GM23338 (cell line): Measurements from ENCODE around the gene NSD2. TPM values are rescaled to one million over a fixed set of nuclear protein-coding genes. Genes with fewer than 3 reads are reported as not detected.

ENCODE experiments used
- ATAC-seq: fragments of 200-7000 bp; cut with Tn5 transposase; 3 replicates; pipeline ENCODE4 v1.9.1; 2020
- DNase-seq: peaks from one replicate; pipeline ENCODE4 v3.0.0-alpha.2; 2015; ENCODE audit warnings: low spot score
- H2AFZ ChIP-seq: fragments of 200-600 bp; sonication (generic); 2 replicates; pipeline ENCODE4 v1.8.0; 2016; ENCODE audit warnings: antibody characterized with exemption, mild to moderate bottlenecking, moderate library complexity
- H3F3A ChIP-seq: fragments of 200-600 bp; sonication (generic); replicated peaks from 2 replicates; pipeline ENCODE4 v1.8.0; 2017; ENCODE audit warnings: antibody characterized with exemption, mixed run types, low read depth
- H3K27ac ChIP-seq: fragments of 200-600 bp; sonication (generic); 2 replicates; pipeline ENCODE4 v1.6.1; 2016; ENCODE audit warnings: low read depth
- H3K27me3 ChIP-seq: fragments of 200-600 bp; sonication (generic); 2 replicates; pipeline ENCODE4 v1.8.0; 2016; ENCODE audit warnings: mild to moderate bottlenecking, mixed run types, moderate library complexity; ENCODE audit not compliant: insufficient read depth
- H3K36me3 ChIP-seq: fragments of 200-600 bp; sonication (generic); 2 replicates; pipeline ENCODE4 v1.8.0; 2016; ENCODE audit warnings: mild to moderate bottlenecking; ENCODE audit not compliant: insufficient read depth
- H3K4me1 ChIP-seq: fragments of 200-600 bp; sonication (generic); 2 replicates; pipeline ENCODE4 v1.8.0; 2016; ENCODE audit warnings: mild to moderate bottlenecking, moderate library complexity; ENCODE audit not compliant: insufficient read depth
- H3K4me2 ChIP-seq: fragments of 200-600 bp; sonication (generic); 2 replicates; pipeline ENCODE4 v1.7.1; 2017; ENCODE audit warnings: mixed run types
- H3K4me3 ChIP-seq: fragments of 200-600 bp; sonication (generic); 2 replicates; pipeline ENCODE4 v1.6.1; 2016; ENCODE audit warnings: mixed run types
- H3K79me2 ChIP-seq: fragments of 200-600 bp; sonication (generic); replicated peaks from 2 replicates; pipeline ENCODE4 v1.8.0; 2017; ENCODE audit warnings: mild to moderate bottlenecking; ENCODE audit not compliant: insufficient read depth
- H3K9me2 ChIP-seq: fragments of 200-600 bp; sonication (generic); 2 replicates; pipeline ENCODE4 v1.8.0; 2017; ENCODE audit not compliant: insufficient read depth
- H4K20me1 ChIP-seq: fragments of 200-600 bp; sonication (generic); replicated peaks from 2 replicates; pipeline ENCODE4 v1.8.0; 2017; ENCODE audit warnings: mild to moderate bottlenecking; ENCODE audit not compliant: insufficient read depth
- H3K27ac Mint-ChIP-seq: 2 replicates; pipeline ENCODE4 v1.8.0; 2020; ENCODE audit warnings: inconsistent platforms, mild to moderate bottlenecking, moderate library complexity, mixed read lengths
- H3K27me3 Mint-ChIP-seq: 3 replicates; pipeline ENCODE4 v1.8.0; 2022; ENCODE audit warnings: low read depth, mild to moderate bottlenecking, moderate library complexity, mixed read lengths, inconsistent platforms; ENCODE audit not compliant: insufficient read depth, poor library complexity
- H3K36me3 Mint-ChIP-seq: 3 replicates; pipeline ENCODE4 v1.8.0; 2021; ENCODE audit warnings: low read depth, mild to moderate bottlenecking, inconsistent platforms, moderate library complexity, mixed read lengths
- H3K4me1 Mint-ChIP-seq: 3 replicates; pipeline ENCODE4 v1.8.0; 2020; ENCODE audit warnings: mild to moderate bottlenecking, inconsistent platforms, mixed read lengths
- H3K4me3 Mint-ChIP-seq: 3 replicates; pipeline ENCODE4 v1.8.0; 2021; ENCODE audit warnings: moderate library complexity, mild to moderate bottlenecking, inconsistent platforms, mixed read lengths
- H3K9me3 Mint-ChIP-seq: 3 replicates; pipeline ENCODE4 v1.8.0; 2020; ENCODE audit warnings: moderate library complexity, mild to moderate bottlenecking, inconsistent platforms, mixed read lengths
- EZH2 ChIP-seq: fragments of 200-600 bp; sonication (generic); IDR thresholded peaks from one replicate; pipeline ENCODE4 v1.8.0; 2017; ENCODE audit warnings: antibody characterized with exemption, mild to moderate bottlenecking, low read depth; ENCODE audit not compliant: unreplicated experiment
- EZH2phosphoT487 ChIP-seq: fragments of 200-600 bp; sonication (generic); IDR thresholded peaks from one replicate; pipeline ENCODE4 v1.8.1; 2018; ENCODE audit warnings: antibody characterized with exemption; ENCODE audit not compliant: unreplicated experiment
- JUNB ChIP-seq: IDR thresholded peaks from one replicate; pipeline ENCODE4 v1.6.1; 2016; ENCODE audit warnings: antibody characterized with exemption; ENCODE audit not compliant: unreplicated experiment
- NANOG ChIP-seq: IDR thresholded peaks from 2 replicates; pipeline ENCODE4 v1.6.1; 2016; ENCODE audit warnings: antibody characterized with exemption, borderline replicate concordance
- ZNF331 ChIP-seq: fragments of 250-450 bp; sonication (Bioruptor Pico); IDR thresholded peaks from 2 replicates; pipeline ENCODE4 v1.5.0; 2020; ENCODE audit warnings: low read depth, mild to moderate bottlenecking, moderate library complexity
- ZNF462 ChIP-seq: fragments of 250-450 bp; sonication (Bioruptor Pico); IDR thresholded peaks from 2 replicates; pipeline ENCODE4 v1.5.0; 2020; ENCODE audit warnings: mild to moderate bottlenecking, moderate library complexity
- polyA plus RNA-seq: library from polyadenylated mRNA; unstranded; fragments of >200 nt; fragmentation: Nextera tagmentation; extraction: Ambion mirVana; gene quantifications from 2 replicates; pipeline ENCODE4 v1.2.1, GENCODE V29; 2016
- total RNA-seq: library from RNA; depleted of rRNA; stranded (reverse); fragments of >200 nt; shearing (Covaris generic); gene quantifications from 2 replicates; pipeline ENCODE4 v1.2.3, GENCODE V29; 2014
- TF ChIP-seq, protein P1 (sequence below), 2 experiments: fragments of 200-600 bp in 1 of 2; sonication (generic) in 1 of 2; conservative IDR thresholded peaks; 2 replicates each; pipeline versions ENCODE4 v1.5.1 to v1.6.1; 2016 to 2017; ENCODE audit warnings: antibody characterized with exemption in 2 of 2, low read depth in 2 of 2, mild to moderate bottlenecking in 2 of 2, moderate library complexity in 1 of 2

Gene NSD2
- total and polyA plus RNA-seq, 2 experiments from 2014 or later: 33.5 to 84.4 TPM

DNA sequence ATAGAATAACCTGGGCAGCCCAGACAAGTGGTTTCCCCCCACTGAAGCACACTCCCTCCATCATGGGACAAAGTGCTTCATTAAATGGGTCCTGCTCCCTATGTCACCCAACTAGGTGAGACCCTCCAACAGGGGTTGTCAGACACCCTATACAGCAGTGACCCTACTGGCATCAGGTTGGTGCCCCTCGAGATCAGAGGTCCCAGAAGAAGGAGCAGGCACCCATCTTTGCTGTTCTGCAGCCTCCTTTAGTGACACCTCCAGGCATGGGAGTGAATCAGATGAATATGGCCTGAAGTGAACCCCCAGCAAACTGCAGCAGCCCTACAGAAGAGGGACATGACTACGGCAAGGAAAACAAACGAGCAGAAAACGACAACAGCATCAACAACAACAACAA is 126.5 kb downstream of the NSD2 start (continued):
- no peak for TF ChIP-seq ZNF462
- TF ChIP-seq, protein P1, sequence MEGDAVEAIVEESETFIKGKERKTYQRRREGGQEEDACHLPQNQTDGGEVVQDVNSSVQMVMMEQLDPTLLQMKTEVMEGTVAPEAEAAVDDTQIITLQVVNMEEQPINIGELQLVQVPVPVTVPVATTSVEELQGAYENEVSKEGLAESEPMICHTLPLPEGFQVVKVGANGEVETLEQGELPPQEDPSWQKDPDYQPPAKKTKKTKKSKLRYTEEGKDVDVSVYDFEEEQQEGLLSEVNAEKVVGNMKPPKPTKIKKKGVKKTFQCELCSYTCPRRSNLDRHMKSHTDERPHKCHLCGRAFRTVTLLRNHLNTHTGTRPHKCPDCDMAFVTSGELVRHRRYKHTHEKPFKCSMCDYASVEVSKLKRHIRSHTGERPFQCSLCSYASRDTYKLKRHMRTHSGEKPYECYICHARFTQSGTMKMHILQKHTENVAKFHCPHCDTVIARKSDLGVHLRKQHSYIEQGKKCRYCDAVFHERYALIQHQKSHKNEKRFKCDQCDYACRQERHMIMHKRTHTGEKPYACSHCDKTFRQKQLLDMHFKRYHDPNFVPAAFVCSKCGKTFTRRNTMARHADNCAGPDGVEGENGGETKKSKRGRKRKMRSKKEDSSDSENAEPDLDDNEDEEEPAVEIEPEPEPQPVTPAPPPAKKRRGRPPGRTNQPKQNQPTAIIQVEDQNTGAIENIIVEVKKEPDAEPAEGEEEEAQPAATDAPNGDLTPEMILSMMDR (conservative IDR thresholded peaks at IDR 0.05; ENCODE audit: low read depth in 2 of 2): no peak
- no peak for TF ChIP-seq JUNB
- no peak for TF ChIP-seq EZH2phosphoT487
- no peak for TF ChIP-seq ZNF331
- no peak for TF ChIP-seq EZH2
- no peak for TF ChIP-seq NANOG

- Histone ChIP-seq H2AFZ (no peak overlapping the region), H3K4me3 (no peak overlapping the region), H3K4me2 (peak overlapping the region; percentile 47; the same call in 1 of the 2 replicates), H4K20me1 (peaks cover 95% of the 10 kb centered on the region), H3K4me1 (peaks cover 15% of the 10 kb centered on the region; the same call in 1 of the 2 replicates), H3K36me3 (0 out of 2 replicates have a peak, but pooled peaks cover under 1% of the 10 kb centered on the region), H3F3A (no peaks in the 10 kb centered on the region), H3K9me2 (no peaks in the 10 kb centered on the region), H3K79me2 (peaks cover 100% of the 10 kb centered on the region), H3K27ac (0 out of 2 replicates have a peak overlapping the region, but pooled peaks have one; percentile 32), H3K27me3 (no peaks in the 10 kb centered on the region)
- peaks cover 2% of the 10 kb centered on the region for H3K27me3 Mint-ChIP-seq
- peak overlapping the region; percentile 25 for H3K27ac Mint-ChIP-seq
- peaks cover 28% of the 10 kb centered on the region for H3K4me1 Mint-ChIP-seq
- peaks cover 50% of the 10 kb centered on the region for H3K36me3 Mint-ChIP-seq
- ATAC-seq (no peak), DNase-seq (no peak)
- no peak overlapping the region for H3K4me3 Mint-ChIP-seq
- peaks cover 6% of the 10 kb centered on the region; the same call in 1 of the 3 replicates for H3K9me3 Mint-ChIP-seq
- TF ChIP-seq NANOG: no peak
- TF ChIP-seq EZH2: no peak
- no peak for TF ChIP-seq ZNF462
- no peak for TF ChIP-seq ZNF331
These were observed 127.1 kb downstream of the NSD2 start for GRCh38 chr4:1998296-1998695.
